ENCODE measurements around the gene TCF3.

DNA sequence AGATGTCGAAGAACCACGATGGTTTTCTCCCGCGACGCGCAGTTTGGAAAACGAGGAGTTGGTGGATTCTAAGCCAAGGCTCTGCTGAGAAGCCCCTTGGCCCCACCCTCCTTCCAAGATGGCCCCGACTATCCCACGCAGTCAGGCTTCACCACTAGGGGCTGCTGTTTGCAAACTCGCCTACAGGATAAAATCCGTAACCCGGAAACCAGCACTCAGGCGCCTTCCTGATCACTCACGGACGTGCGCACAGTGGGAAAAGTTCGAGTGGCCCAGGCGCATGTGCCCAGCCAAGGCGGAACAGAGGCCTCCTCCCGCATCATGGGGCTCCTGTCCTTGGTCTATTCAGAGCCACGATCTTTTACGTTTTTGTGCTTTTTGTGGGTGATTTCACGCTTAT lies 28.0 kb downstream of the TCF3 start:
- TF ChIP-seq POLR2A (IDR thresholded peaks at IDR 0.05): no peak
- TF ChIP-seq, protein P1, sequence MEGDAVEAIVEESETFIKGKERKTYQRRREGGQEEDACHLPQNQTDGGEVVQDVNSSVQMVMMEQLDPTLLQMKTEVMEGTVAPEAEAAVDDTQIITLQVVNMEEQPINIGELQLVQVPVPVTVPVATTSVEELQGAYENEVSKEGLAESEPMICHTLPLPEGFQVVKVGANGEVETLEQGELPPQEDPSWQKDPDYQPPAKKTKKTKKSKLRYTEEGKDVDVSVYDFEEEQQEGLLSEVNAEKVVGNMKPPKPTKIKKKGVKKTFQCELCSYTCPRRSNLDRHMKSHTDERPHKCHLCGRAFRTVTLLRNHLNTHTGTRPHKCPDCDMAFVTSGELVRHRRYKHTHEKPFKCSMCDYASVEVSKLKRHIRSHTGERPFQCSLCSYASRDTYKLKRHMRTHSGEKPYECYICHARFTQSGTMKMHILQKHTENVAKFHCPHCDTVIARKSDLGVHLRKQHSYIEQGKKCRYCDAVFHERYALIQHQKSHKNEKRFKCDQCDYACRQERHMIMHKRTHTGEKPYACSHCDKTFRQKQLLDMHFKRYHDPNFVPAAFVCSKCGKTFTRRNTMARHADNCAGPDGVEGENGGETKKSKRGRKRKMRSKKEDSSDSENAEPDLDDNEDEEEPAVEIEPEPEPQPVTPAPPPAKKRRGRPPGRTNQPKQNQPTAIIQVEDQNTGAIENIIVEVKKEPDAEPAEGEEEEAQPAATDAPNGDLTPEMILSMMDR (IDR thresholded peaks at IDR 0.05): no peak

Data from lower leg skin (tissue), 3 donors.